ENCODE measurements around the gene ANOS1. TPM values are rescaled to one million over a fixed set of nuclear protein-coding genes. Genes with fewer than 3 reads are reported as not detected.
A peak's percentile ranks its signal among the peaks of the same experiment; 100 is the strongest.
"Not testable (repeated sequence)": the region's sequence is repeated elsewhere in the genome, so short reads cannot be mapped to it uniquely, and the experiment has no call there.

ANOS1 gene
- total RNA-seq, 1 donor: 7.5 TPM

GRCh38 chrX:8546715-8547114, 185.2 kb downstream of the ANOS1 start:
- no peak overlapping the region for H3K4me3 ChIP-seq (ENCODE audit: low read depth, low read length)
- DNase-seq (ENCODE audit: low read depth): no peak
- no peak for TF ChIP-seq CTCF (IDR thresholded peaks at IDR 0.05; ENCODE audit: insufficient read depth, low read length)

- H3K4me3 ChIP-seq (ENCODE audit: low read depth, low read length): no peak overlapping the region
- no peak for DNase-seq (ENCODE audit: low read depth)
- no peak for TF ChIP-seq CTCF (IDR thresholded peaks at IDR 0.05; ENCODE audit: insufficient read depth, low read length)
Observed at GRCh38 chrX:8520791-8521190, 211.1 kb downstream of the ANOS1 start.

- no peak for TF ChIP-seq CTCF (IDR thresholded peaks at IDR 0.05; ENCODE audit: insufficient read depth, low read length)
- DNase-seq (ENCODE audit: low read depth): no peak
- no peak overlapping the region for H3K4me3 ChIP-seq (ENCODE audit: low read depth, low read length)
Observed at GRCh38 chrX:8520178-8520577, 211.8 kb downstream of the ANOS1 start.

GRCh38 chrX:8504451-8504850, 227.5 kb downstream of the ANOS1 start:
- H3K4me3 ChIP-seq (ENCODE audit: low read depth, low read length): no peak overlapping the region
- TF ChIP-seq CTCF (IDR thresholded peaks at IDR 0.05; ENCODE audit: insufficient read depth, low read length): no peak
- DNase-seq (ENCODE audit: low read depth): peak; percentile 12

GRCh38 chrX:8502101-8502500, 229.8 kb downstream of the ANOS1 start:
- not testable (repeated sequence) for H3K4me3 ChIP-seq (ENCODE audit: low read depth, low read length); DNase-seq (ENCODE audit: low read depth)

GRCh38 chrX:8500203-8500602, 231.7 kb downstream of the ANOS1 start:
- no peak for TF ChIP-seq CTCF (IDR thresholded peaks at IDR 0.05; ENCODE audit: insufficient read depth, low read length)
- no peak overlapping the region for H3K4me3 ChIP-seq (ENCODE audit: low read depth, low read length)
- no peak for DNase-seq (ENCODE audit: low read depth)

GRCh38 chrX:8495036-8495435, 236.9 kb downstream of the ANOS1 start:
- not testable (repeated sequence) for DNase-seq (ENCODE audit: low read depth)

GRCh38 chrX:8484360-8484949, 247.5 kb downstream of the ANOS1 start:
- no peak for TF ChIP-seq CTCF (IDR thresholded peaks at IDR 0.05; ENCODE audit: insufficient read depth, low read length)
- no peak for DNase-seq (ENCODE audit: low read depth)
- no peak overlapping the region for H3K4me3 ChIP-seq (ENCODE audit: low read depth, low read length)

More at GRCh38 chrX:8495036-8495435, 236.9 kb downstream of the ANOS1 start:
- not testable (repeated sequence) for H3K4me3 ChIP-seq (ENCODE audit: low read depth, low read length)
